Measurements from ENCODE around the gene SYN1. TPM values are rescaled to one million over a fixed set of nuclear protein-coding genes. Genes with fewer than 3 reads are reported as not detected.

Gene SYN1
- polyA plus RNA-seq, 1 donor (not counting 4 experiments of a cell fraction or from before 2014, with no cell fraction given) = 0.07 TPM

- no peak overlapping the region for H2AFZ ChIP-seq (ENCODE audit: control insufficient read depth, low read length)
- H3K79me2 ChIP-seq (ENCODE audit: control insufficient read depth, insufficient read depth, low read length) = no peaks in the 10 kb centered on the region
- peaks cover 5% of the 10 kb centered on the region for H3K4me1 ChIP-seq (ENCODE audit: control insufficient read depth, extremely low read depth, insufficient read depth, low read length)
- no peaks in the 10 kb centered on the region for H3K36me3 ChIP-seq (ENCODE audit: control insufficient read depth in 2 of 2, extremely low read depth in 1 of 2, insufficient read depth in 2 of 2, low read length in 2 of 2)
- peak overlapping the region; percentile 28 for H3K27ac ChIP-seq (ENCODE audit: control insufficient read depth, insufficient read depth, low read length)
- no peaks in the 10 kb centered on the region for H3K27me3 ChIP-seq (ENCODE audit: control insufficient read depth, extremely low read depth, insufficient read depth, low read length)
- H3K4me3 ChIP-seq (ENCODE audit: control insufficient read depth in 2 of 3, extremely low read depth in 1 of 3, insufficient read depth in 2 of 3, low read depth in 1 of 3, low read length in 3 of 3) = no peak overlapping the region
- H4K20me1 ChIP-seq (ENCODE audit: control insufficient read depth, extremely low read depth, insufficient read depth, low read length) = no peaks in the 10 kb centered on the region
- H3K9me1 ChIP-seq (ENCODE audit: control insufficient read depth, extremely low read depth, insufficient read depth, low read length) = no peaks in the 10 kb centered on the region
- DNase-seq (ENCODE audit: low read depth, low spot score) (no peak), FAIRE-seq (no peak)
- TF ChIP-seq EZH2 (IDR thresholded peaks at IDR 0.05; ENCODE audit: low read length) (no peak), CTCF (optimal IDR thresholded peaks at IDR 0.05 in 1 of 3, IDR thresholded peaks at IDR 0.05 in 1 of 3, conservative IDR thresholded peaks at IDR 0.05 in 1 of 3; ENCODE audit: extremely low read depth in 1 of 3, insufficient read depth in 2 of 3, low read length in 3 of 3) (no peak)
- no peak overlapping the region for H3K4me2 ChIP-seq (ENCODE audit: control insufficient read depth, extremely low read depth, insufficient read depth, low read depth, low read length)
- no peak overlapping the region for H3K9ac ChIP-seq (ENCODE audit: control insufficient read depth, extremely low read depth, insufficient read depth, low read length)
- dilution Hi-C loops (cut with MboI; ENCODE audit: extremely low pct_ligation_motif_present, low sequenced_read_pairs) = no loop called here
- H3K9me3 ChIP-seq (ENCODE audit: control insufficient read depth, low read depth, low read length) = no peaks in the 10 kb centered on the region
Observed at GRCh38 chrX:47661539-47661938, 41.9 kb upstream of the SYN1 start.

GRCh38 chrX:47659421-47659726, 39.7 kb upstream of the SYN1 start:
- Histone ChIP-seq H3K27ac (ENCODE audit: control insufficient read depth, insufficient read depth, low read length) (peak overlapping the region; percentile 89), H3K9me3 (ENCODE audit: control insufficient read depth, low read depth, low read length) (no peaks in the 10 kb centered on the region), H4K20me1 (ENCODE audit: control insufficient read depth, extremely low read depth, insufficient read depth, low read length) (no peaks in the 10 kb centered on the region), H3K27me3 (ENCODE audit: control insufficient read depth, extremely low read depth, insufficient read depth, low read length) (no peaks in the 10 kb centered on the region), H3K9ac (ENCODE audit: control insufficient read depth, extremely low read depth, insufficient read depth, low read length) (peak overlapping the region; percentile 89), H3K4me3 (ENCODE audit: control insufficient read depth in 2 of 3, extremely low read depth in 1 of 3, insufficient read depth in 2 of 3, low read depth in 1 of 3, low read length in 3 of 3) (peak overlapping the region in 2 of 3 experiments; percentile 56 to 58), H3K9me1 (ENCODE audit: control insufficient read depth, extremely low read depth, insufficient read depth, low read length) (no peaks in the 10 kb centered on the region), H3K4me2 (ENCODE audit: control insufficient read depth, extremely low read depth, insufficient read depth, low read depth, low read length) (peak overlapping the region; percentile 52), H2AFZ (ENCODE audit: control insufficient read depth, low read length) (no peak overlapping the region), H3K4me1 (ENCODE audit: control insufficient read depth, extremely low read depth, insufficient read depth, low read length) (peaks cover 5% of the 10 kb centered on the region), H3K36me3 (ENCODE audit: control insufficient read depth in 2 of 2, extremely low read depth in 1 of 2, insufficient read depth in 2 of 2, low read length in 2 of 2) (peaks cover 0 to 2% of the 10 kb centered on the region in 2 experiments), H3K79me2 (ENCODE audit: control insufficient read depth, insufficient read depth, low read length) (no peaks in the 10 kb centered on the region)
- no peak for TF ChIP-seq EZH2 (IDR thresholded peaks at IDR 0.05; ENCODE audit: low read length)
- no peak for TF ChIP-seq CTCF (optimal IDR thresholded peaks at IDR 0.05 in 1 of 3, IDR thresholded peaks at IDR 0.05 in 1 of 3, conservative IDR thresholded peaks at IDR 0.05 in 1 of 3; ENCODE audit: extremely low read depth in 1 of 3, insufficient read depth in 2 of 3, low read length in 3 of 3)
- DNase-seq (ENCODE audit: low read depth, low spot score) (no peak), FAIRE-seq (no peak)
- dilution Hi-C loops (cut with MboI; ENCODE audit: extremely low pct_ligation_motif_present, low sequenced_read_pairs) = no loop called here
